GM10847 (cell line): ENCODE data around the gene COL18A1.

Experiments
- POLR2A ChIP-seq: IDR thresholded peaks from 2 replicates; pipeline ENCODE4 v1.6.1; 2011; ENCODE audit not compliant: insufficient read length; ENCODE audit errors: extremely low read depth

COL18A1 gene

GRCh38 chr21:45453308-45453950, 48.5 kb downstream of the COL18A1 start:
- no peak for TF ChIP-seq POLR2A

- no peak for TF ChIP-seq POLR2A
Measured at GRCh38 chr21:45454060-45454925, 49.3 kb downstream of the COL18A1 start.

DNA sequence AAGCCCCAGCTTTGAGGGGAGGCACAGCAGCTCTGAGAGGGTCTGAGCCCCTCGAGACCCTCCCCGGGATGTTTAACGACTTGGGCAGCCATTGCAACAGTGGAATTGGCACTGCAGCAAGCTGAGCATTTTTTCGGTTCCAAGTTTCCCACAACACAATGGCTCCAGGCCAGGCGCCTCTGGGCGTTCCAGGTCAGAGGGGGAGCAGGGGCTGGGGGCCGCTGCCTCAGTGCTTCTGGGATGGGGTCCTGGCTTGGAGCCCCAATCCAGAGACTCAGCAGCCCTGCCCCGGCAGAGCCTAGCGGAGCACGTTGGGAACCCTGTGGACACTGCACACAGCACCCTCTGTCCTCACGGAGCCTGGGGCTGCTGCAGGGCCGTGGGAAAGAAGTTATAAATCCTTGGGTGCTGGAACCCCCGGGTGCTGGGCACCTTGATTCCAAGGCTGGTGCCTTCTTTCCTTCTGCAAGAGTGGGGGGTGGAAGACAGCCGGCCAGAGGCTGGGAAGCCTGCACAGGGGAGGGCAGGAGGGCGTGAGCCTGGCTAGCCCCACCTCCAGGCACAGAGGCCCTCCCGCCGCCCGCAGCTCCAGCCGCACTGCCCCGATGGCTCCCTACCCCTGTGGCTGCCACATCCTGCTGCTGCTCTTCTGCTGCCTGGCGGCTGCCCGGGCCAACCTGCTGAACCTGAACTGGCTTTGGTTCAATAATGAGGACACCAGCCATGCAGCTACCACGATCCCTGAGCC, 50.1 kb downstream of the COL18A1 start:
- no peak for TF ChIP-seq POLR2A

DNA sequence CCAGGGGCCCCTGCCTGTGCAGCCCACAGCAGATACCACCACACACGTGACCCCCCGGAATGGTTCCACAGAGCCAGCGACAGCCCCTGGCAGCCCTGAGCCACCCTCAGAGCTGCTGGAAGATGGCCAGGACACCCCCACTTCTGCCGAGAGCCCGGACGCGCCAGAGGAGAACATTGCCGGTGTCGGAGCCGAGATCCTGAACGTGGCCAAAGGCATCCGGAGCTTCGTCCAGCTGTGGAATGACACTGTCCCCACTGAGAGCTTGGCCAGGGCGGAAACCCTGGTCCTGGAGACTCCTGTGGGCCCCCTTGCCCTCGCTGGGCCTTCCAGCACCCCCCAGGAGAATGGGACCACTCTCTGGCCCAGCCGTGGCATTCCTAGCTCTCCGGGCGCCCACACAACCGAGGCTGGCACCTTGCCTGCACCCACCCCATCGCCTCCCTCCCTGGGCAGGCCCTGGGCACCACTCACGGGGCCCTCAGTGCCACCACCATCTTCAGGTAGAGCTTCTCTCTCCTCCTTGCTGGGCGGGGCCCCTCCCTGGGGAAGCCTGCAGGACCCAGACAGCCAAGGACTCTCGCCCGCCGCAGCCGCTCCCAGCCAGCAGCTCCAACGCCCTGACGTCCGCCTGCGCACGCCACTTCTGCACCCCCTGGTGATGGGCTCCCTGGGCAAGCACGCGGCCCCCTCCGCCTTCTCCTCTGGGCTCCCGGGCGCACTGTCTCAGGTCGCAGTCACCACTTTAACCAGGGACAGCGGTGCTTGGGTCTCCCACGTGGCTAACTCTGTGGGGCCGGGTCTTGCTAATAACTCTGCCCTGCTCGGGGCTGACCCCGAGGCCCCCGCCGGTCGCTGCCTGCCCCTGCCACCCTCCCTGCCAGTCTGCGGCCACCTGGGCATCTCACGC, 51.0 kb downstream of the COL18A1 start:
- TF ChIP-seq POLR2A = no peak

DNA sequence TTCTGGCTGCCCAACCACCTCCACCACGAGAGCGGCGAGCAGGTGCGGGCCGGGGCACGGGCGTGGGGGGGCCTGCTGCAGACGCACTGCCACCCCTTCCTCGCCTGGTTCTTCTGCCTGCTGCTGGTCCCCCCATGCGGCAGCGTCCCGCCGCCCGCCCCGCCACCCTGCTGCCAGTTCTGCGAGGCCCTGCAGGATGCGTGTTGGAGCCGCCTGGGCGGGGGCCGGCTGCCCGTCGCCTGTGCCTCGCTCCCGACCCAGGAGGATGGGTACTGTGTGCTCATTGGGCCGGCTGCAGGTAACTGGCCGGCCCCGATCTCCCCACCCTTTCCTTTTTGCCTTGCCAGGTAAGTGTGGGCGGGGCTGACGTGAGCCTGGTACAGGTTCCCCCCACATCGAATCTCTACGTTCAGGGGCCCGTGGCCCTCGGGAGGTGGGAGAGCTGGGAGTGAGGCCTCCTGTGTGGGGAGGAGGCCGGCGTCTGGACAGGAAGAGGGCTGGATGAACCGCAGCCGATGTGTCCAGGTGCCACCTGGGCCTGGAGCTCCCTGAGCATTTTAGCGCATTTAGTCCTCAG, 51.7 kb downstream of the COL18A1 start:
- no peak for TF ChIP-seq POLR2A

DNA sequence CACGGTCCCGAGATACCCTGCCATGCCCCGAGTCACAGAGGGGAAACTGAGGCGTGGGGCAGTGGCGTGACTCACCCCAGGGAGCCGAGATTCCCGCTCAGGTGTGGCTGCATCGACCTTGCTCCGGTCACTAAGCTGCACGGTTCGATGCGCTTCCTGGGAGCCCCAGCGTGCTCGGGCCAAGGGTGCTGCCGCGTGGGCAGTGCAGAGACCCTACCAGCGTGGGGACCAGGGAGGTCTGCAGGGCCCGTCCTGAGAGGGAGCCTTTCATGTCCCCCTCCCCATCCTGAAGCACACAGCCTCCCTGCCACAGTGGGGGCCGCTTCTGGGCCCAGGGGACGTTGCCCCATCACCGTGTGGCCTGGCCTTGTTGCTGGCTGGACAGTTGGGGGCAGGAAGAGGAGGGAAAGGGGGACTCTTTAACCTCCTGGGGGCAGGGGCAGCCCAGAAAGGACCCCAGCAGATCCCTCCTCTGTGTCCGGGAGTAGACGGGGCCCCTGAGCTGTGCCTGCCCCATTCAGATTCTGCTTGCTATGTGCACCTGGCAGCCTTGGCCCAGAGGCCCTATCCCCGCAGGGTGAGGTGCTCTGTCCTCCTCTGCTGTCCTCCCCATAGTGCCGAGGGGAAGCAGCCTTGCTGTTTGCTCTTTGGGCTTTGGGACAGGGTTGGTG, 52.3 kb downstream of the COL18A1 start:
- no peak for TF ChIP-seq POLR2A

DNA sequence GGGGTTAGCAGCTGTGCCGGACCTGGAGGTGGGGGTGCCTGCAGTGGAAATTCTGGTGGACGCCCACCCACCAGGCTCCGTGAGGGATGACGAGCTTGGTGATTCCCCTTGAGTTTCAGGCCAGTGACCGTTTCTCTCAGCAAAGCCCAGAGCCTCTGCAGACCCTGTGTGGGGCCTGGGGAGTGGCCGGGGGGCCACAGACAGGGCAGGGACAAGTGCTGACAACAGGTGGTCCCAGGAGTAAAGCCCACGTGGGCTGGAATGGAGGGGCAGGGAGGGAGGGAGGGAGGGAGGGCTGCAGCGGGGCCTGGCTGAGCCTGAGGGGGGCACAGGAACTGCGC, 52.8 kb downstream of the COL18A1 start:
- no peak for TF ChIP-seq POLR2A

- TF ChIP-seq POLR2A = no peak
Measured at GRCh38 chr21:45458281-45459170, 53.6 kb downstream of the COL18A1 start.

- TF ChIP-seq POLR2A = no peak
Measured at GRCh38 chr21:45459171-45460010, 54.4 kb downstream of the COL18A1 start.

- TF ChIP-seq POLR2A = no peak
Measured at GRCh38 chr21:45460011-45460565, 55.1 kb downstream of the COL18A1 start.

DNA sequence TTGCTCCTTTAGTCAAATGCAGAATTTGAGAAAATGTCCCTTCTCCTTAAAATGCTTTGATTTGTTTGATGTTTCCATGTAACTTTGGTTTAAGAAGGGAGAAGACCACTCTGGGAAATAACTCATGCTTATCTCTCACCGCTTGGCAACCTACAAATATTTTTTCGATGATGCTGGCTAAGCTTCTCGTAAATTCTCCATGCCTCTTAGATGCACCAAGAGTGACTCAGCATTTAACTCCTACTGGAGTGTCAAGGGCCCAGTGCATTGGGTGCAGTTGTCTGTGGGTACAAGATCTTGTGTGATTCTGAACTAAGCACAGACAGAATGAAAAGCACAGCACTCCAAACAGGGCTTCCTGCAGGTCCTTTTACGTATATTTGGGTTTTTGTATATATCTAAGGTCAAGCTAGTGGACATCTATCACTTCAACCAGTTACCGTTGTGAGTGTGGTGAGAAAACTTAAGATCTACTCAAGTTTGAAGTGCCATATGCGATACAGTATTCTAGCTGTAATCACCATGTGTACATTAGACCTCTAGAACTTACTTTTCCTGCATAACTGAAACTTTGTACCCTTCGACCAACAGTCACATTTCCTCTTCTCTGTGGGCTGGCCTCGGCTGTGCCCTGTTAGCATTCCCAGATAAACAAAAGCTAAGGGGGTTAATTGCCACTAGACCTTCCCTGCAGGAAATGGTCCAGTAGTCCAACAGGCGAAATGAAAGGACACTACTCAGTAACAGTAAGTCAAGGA, 55.8 kb downstream of the COL18A1 start:
- no peak for TF ChIP-seq POLR2A
